PC-3 (cell line): ENCODE measurements around the gene ESYT1. TPM values are rescaled to one million over a fixed set of nuclear protein-coding genes. Genes with fewer than 3 reads are reported as not detected.

ENCODE experiments used
- ATAC-seq: fragments of 200-7000 bp; cut with Tn5 transposase; 2 replicates; pipeline ENCODE4 v1.9.1; 2020; ENCODE audit warnings: mild to moderate bottlenecking, moderate library complexity
- BruUV-seq: library from RNA; stranded (reverse); fragments of 400-500 nt; replicated peaks from 2 replicates; lab custom pipeline; 2021; lab: Mats Ljungman, UMichigan
- CTCF ChIA-PET: fragments of 300-600 bp; sonication (Branson Sonifier 250); formaldehyde crosslinking; loops from one replicate; lab custom pipeline; 2022; ENCODE audit warnings: antibody characterized with exemption; lab: Charles Lee
- POLR2A ChIA-PET: fragments of 300-600 bp; sonication (Branson Sonifier 250); formaldehyde crosslinking; loops from one replicate; lab custom pipeline; 2022; ENCODE audit warnings: antibody characterized with exemption; ENCODE audit not compliant: unreplicated experiment; lab: Charles Lee
- DNase-seq: peaks from one replicate; pipeline ENCODE4 v3.0.0-alpha.2; 2015
- H2AFZ ChIP-seq: fragments of 300-600 bp; sonication (generic); 2 replicates; pipeline ENCODE4 v1.6.0; 2016; ENCODE audit warnings: antibody characterized with exemption, low read length
- H3F3A ChIP-seq: fragments of 300-600 bp; sonication (generic); one replicate; pipeline ENCODE4 v1.6.0; 2017; ENCODE audit warnings: antibody characterized with exemption, low read length, control low read depth, mild to moderate bottlenecking; ENCODE audit not compliant: unreplicated experiment
- H3K27ac ChIP-seq: fragments of 300-600 bp; sonication (generic); 2 replicates; pipeline ENCODE4 v1.5.1; 2016; ENCODE audit warnings: mild to moderate bottlenecking, low read length
- H3K27me3 ChIP-seq: fragments of 300-600 bp; sonication (generic); 2 replicates; pipeline ENCODE4 v1.6.1; 2016; ENCODE audit warnings: low read length, mixed read lengths
- H3K36me3 ChIP-seq: fragments of 300-600 bp; sonication (generic); 2 replicates; pipeline ENCODE4 v1.6.1; 2016; ENCODE audit warnings: low read depth, mixed run types, low read length, mixed read lengths
- H3K4me1 ChIP-seq: fragments of 300-600 bp; sonication (generic); 2 replicates; pipeline ENCODE4 v1.5.1; 2016; ENCODE audit warnings: low read length; ENCODE audit not compliant: insufficient read depth
- H3K4me2 ChIP-seq: fragments of 300-600 bp; sonication (generic); 2 replicates; pipeline ENCODE4 v1.6.0; 2016; ENCODE audit warnings: low read length
- H3K4me3 ChIP-seq: fragments of 300-600 bp; sonication (generic); 2 replicates; pipeline ENCODE4 v1.5.1; 2016; ENCODE audit warnings: mild to moderate bottlenecking, low read length, mixed read lengths
- H3K79me2 ChIP-seq: fragments of 300-600 bp; sonication (generic); 2 replicates; pipeline ENCODE4 v1.6.1; 2017; ENCODE audit warnings: low read length, mixed read lengths
- H3K9ac ChIP-seq: fragments of 300-600 bp; sonication (generic); 2 replicates; pipeline ENCODE4 v1.6.0; 2016; ENCODE audit warnings: mild to moderate bottlenecking, low read length
- H3K9me2 ChIP-seq: fragments of 300-600 bp; sonication (generic); replicated peaks from 2 replicates; pipeline ENCODE4 v1.6.1; 2016; ENCODE audit warnings: mixed run types, low read length, mixed read lengths
- H3K9me3 ChIP-seq: fragments of 300-600 bp; sonication (generic); 2 replicates; pipeline ENCODE4 v1.6.1; 2016; ENCODE audit warnings: low read length, mixed read lengths
- H4K20me1 ChIP-seq: fragments of 300-600 bp; sonication (generic); 2 replicates; pipeline ENCODE4 v1.6.1; 2016; ENCODE audit warnings: low read length, mixed read lengths
- CTCF ChIP-seq: fragments of 300-600 bp; sonication (generic); conservative IDR thresholded peaks from 2 replicates; pipeline ENCODE4 v1.5.1; 2017; ENCODE audit warnings: antibody characterized with exemption, low read depth, mild to moderate bottlenecking, low read length
- EZH2 ChIP-seq: fragments of 300-600 bp; sonication (generic); IDR thresholded peaks from one replicate; pipeline ENCODE4 v1.6.1; 2017; ENCODE audit warnings: antibody characterized with exemption, mild to moderate bottlenecking, low read length; ENCODE audit not compliant: unreplicated experiment
- EZH2phosphoT487 ChIP-seq: fragments of 300-600 bp; sonication (generic); IDR thresholded peaks from 2 replicates; pipeline ENCODE4 v1.6.1; 2018; ENCODE audit warnings: mild to moderate bottlenecking, antibody characterized with exemption, low read length, borderline replicate concordance
- intact Hi-C: fragments of 100-400 bp; cut with micrococcal nuclease; formaldehyde crosslinking; loops from 2 replicates; pipeline ENCODE4 v1.9.0; 2023
- total RNA-seq: library from RNA; depleted of rRNA; stranded (reverse); fragments of >200 nt; gene quantifications from 2 replicates; pipeline ENCODE4 v1.2.3, GENCODE V29; 2014

The ESYT1 gene
- total RNA-seq, 1 experiment from 2014 or later, result 120 TPM

GRCh38 chr12:56086096-56086495 lies 42.0 kb upstream of the ESYT1 start:
- no TSS peak for BruUV-seq
- Histone ChIP-seq H3K9ac (no peak overlapping the region), H3K36me3 (peaks cover 9% of the 10 kb centered on the region; the same call in 1 of the 2 replicates), H3K4me1 (peaks cover 26% of the 10 kb centered on the region), H4K20me1 (no peaks in the 10 kb centered on the region), H3K27me3 (no peaks in the 10 kb centered on the region), H2AFZ (no peak overlapping the region), H3K4me3 (0 out of 2 replicates have a peak overlapping the region, but pooled peaks have one; percentile 31), H3K9me2 (no peaks in the 10 kb centered on the region), H3K9me3 (no peaks in the 10 kb centered on the region), H3F3A (no peaks in the 10 kb centered on the region), H3K27ac (peak overlapping the region; percentile 47), H3K4me2 (peak overlapping the region; percentile 44), H3K79me2 (peaks cover 20% of the 10 kb centered on the region)
- no peak for TF ChIP-seq EZH2phosphoT487
- TF ChIP-seq EZH2, result no peak
- TF ChIP-seq CTCF, result no peak
- intact Hi-C loops, result no loop called here
- ChIA-PET POLR2A (interaction anchor here (0.6 kb wide), 1 partner anchor 105 kb away, joined by 3 read pairs; no protein-coding TSS in a partner anchor), CTCF (interaction anchor here (0.7 kb wide), 1 partner anchor 18 kb away, joined by 5 read pairs; the partner anchor contains the start of gene PA2G4)
- DNase-seq, result peak; percentile 90
- ATAC-seq, result peak; percentile 42

GRCh38 chr12:56086608-56087007 lies 41.5 kb upstream of the ESYT1 start:
- BruUV-seq, result no TSS peak

More at GRCh38 chr12:56086608-56087007, 41.5 kb upstream of the ESYT1 start:
- Histone ChIP-seq H3K9me2 (no peaks in the 10 kb centered on the region), H3K36me3 (peaks cover 9% of the 10 kb centered on the region; the same call in 1 of the 2 replicates), H3K27me3 (no peaks in the 10 kb centered on the region), H3K4me3 (0 out of 2 replicates have a peak overlapping the region, but pooled peaks have one; percentile 31), H3K79me2 (peaks cover 15% of the 10 kb centered on the region), H3K4me1 (peaks cover 21% of the 10 kb centered on the region), H3K9ac (no peak overlapping the region), H3K27ac (peak overlapping the region; percentile 47), H3K4me2 (peak overlapping the region; percentile 44; the same call in 1 of the 2 replicates), H3F3A (no peaks in the 10 kb centered on the region), H3K9me3 (no peaks in the 10 kb centered on the region), H2AFZ (no peak overlapping the region), H4K20me1 (no peaks in the 10 kb centered on the region)
- intact Hi-C loops, result no loop called here
- no peak for ATAC-seq
- ChIA-PET CTCF (no interaction called here), POLR2A (interaction anchor here (0.6 kb wide), 1 partner anchor 105 kb away, joined by 3 read pairs; no protein-coding TSS in a partner anchor)
- TF ChIP-seq EZH2phosphoT487 (no peak), CTCF (no peak), EZH2 (no peak)
- DNase-seq, result no peak
